Hematopoietic multipotent progenitor cell treated with erythropoietin and hydrocortisone succinate and interleukin-3 and kit ligand, for 17 days (in vitro differentiated cells): ENCODE data around the gene ALOX12B.
"Not testable (repeated sequence)": the region's sequence is repeated elsewhere in the genome, so short reads cannot be mapped to it uniquely, and the experiment has no call there.

Experiments used
- DNase-seq: peaks from one replicate; pipeline ENCODE4 v3.0.0-alpha.2; 2015; ENCODE audit warnings: low spot score

ALOX12B gene

GRCh38 chr17:8044819-8045810 lies 42.4 kb downstream of the ALOX12B start:
- no peak for DNase-seq

GRCh38 chr17:8041979-8042378 lies 45.5 kb downstream of the ALOX12B start:
- DNase-seq = no peak

- DNase-seq = peak; percentile 50
Observed at GRCh38 chr17:8041249-8041928, 46.1 kb downstream of the ALOX12B start.

- no peak for DNase-seq
Observed at GRCh38 chr17:8039611-8040168, 47.8 kb downstream of the ALOX12B start.

GRCh38 chr17:8038954-8039610 lies 48.4 kb downstream of the ALOX12B start, which contains the start of gene ALOX15B:
Gene ALOX15B (plus strand): TSS chr17:8039059. CDS start chr17:8039156, 97 bp downstream.
- DNase-seq = no peak

GRCh38 chr17:8032442-8032841 lies 55.1 kb downstream of the ALOX12B start:
- no peak for DNase-seq

- DNase-seq = no peak
Observed at GRCh38 chr17:8031950-8032349, 55.6 kb downstream of the ALOX12B start.

GRCh38 chr17:8031261-8031661 lies 56.3 kb downstream of the ALOX12B start:
- no peak for DNase-seq

GRCh38 chr17:8029121-8029520 lies 58.4 kb downstream of the ALOX12B start:
- no peak for DNase-seq

GRCh38 chr17:8025176-8025911 lies 62.2 kb downstream of the ALOX12B start:
- no peak for DNase-seq

GRCh38 chr17:8024161-8024560 lies 63.4 kb downstream of the ALOX12B start:
- DNase-seq = not testable (repeated sequence)
